AG10803 (cell line): Measurements from ENCODE around the gene BTBD9.

Source experiments
- DNase-seq: peaks from one replicate; pipeline ENCODE4 v3.0.0; 2010; ENCODE audit warnings: low read depth
- H3K4me3 ChIP-seq: 2 replicates; pipeline ENCODE4 v1.5.1; 2011; ENCODE audit warnings: mild to moderate bottlenecking, low read length, control low read depth
- CTCF ChIP-seq: conservative IDR thresholded peaks from 2 replicates; pipeline ENCODE4 v1.5.1; 2011; ENCODE audit warnings: mild to moderate bottlenecking, low read length, control low read depth, inconsistent platforms

BTBD9 gene

DNA sequence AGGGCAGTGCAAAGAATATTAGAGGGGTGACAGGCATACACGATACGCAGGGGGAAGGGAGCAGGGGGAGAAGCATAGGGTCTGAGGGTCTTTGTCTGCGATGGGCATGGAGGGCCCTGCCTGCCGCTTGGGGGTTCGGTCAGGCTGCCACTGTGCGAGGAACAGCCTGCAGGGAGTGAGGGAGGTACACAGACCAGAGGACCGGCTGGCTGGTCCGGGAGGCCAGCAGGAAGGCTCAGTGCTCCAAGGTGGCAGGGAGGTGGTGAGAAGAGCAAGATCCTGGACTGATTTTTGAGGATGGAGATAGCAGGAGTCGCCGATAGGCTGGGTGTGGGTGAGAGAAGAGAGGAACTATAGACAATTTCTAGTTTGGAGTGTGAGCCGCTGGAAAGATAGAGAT, 481.8 kb downstream of the BTBD9 start:
- DNase-seq, result no peak
- TF ChIP-seq CTCF, result no peak
- H3K4me3 ChIP-seq, result no peak overlapping the region

DNA sequence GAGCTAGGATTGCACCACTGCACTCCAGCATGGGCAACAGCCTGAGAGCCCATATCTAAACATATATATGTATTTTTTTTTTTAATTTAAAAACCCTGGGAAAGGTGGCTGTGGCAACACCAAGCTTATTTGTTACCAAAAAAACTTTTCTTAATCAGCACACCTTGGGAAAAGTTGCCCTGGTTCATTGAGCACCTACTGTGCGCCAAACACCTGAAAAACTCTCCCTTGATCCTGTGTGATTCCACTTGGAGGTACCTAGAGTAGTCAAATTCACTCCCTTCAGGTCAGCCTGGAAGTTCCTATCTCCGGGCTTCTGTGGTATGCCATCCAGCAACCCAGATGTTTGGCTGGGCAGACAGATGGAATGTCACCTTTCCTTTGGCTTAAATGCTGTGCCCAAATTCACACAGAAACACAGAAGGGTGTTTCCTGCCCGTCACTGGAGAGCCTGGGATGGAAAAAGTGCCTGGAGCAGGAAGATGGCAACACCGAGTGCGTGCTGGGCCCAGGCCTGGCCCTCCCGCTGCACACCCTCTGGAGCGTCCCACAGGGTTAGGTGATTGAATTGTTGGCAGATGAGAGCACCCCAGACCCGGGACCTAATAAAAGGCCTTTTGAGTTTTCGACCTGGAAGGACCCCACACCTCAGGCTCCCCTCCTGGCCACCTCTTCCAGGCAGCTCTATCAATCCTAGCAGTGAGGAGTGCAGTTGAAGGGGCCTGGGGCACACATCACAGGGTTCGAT, 482.7 kb downstream of the BTBD9 start:
- H3K4me3 ChIP-seq, result no peak overlapping the region
- TF ChIP-seq CTCF, result no peak
- no peak for DNase-seq

DNA sequence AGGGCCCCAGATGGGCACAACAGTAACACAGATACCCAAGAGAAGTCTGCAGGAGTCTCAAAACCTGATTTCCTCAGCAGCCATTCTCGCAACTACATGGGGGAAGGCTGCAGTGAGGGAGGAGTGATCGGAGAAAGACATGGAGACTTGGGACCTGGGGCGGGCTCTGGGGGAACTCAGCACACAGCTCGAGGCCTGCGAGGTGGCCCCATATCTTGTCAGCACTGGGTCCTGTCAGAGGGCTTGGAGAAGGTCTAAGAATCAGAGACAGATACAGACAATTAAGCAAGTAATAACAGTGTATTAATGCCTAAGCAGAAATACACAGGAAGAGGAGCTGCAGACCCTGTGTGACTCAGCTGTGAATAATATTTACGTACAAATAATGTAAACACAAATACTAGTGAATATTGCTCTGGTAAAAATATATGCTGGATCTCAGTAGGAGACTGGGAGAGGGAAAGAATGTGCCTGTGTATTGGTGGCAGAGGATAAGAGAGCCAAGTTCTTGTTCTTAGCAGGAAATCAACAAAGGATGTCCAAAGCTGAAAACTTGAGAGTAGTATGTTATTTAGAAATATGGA, 484.0 kb downstream of the BTBD9 start:
- TF ChIP-seq CTCF, result no peak
- H3K4me3 ChIP-seq, result no peak overlapping the region
- no peak for DNase-seq

DNA sequence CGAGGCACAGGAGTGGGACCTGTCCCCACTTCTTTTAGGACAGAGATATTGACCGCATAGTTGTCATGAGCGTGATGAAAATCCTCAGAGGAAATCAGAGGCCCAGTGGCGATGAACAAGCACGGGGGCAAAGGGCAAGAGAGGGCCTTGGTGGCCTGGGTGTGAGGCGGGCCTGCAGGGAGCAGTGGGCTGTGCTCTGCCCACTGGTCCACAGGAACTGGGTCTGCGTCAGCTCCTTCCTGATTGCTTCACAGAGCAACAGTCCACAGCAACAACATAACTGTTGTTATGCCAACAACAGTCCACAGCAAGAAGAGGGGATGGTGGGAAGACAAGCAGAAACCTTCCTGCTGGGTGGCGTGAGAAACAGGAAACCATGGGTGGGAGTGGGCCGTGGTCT, 484.6 kb downstream of the BTBD9 start:
- no peak overlapping the region for H3K4me3 ChIP-seq
- no peak for TF ChIP-seq CTCF
- DNase-seq, result no peak

DNA sequence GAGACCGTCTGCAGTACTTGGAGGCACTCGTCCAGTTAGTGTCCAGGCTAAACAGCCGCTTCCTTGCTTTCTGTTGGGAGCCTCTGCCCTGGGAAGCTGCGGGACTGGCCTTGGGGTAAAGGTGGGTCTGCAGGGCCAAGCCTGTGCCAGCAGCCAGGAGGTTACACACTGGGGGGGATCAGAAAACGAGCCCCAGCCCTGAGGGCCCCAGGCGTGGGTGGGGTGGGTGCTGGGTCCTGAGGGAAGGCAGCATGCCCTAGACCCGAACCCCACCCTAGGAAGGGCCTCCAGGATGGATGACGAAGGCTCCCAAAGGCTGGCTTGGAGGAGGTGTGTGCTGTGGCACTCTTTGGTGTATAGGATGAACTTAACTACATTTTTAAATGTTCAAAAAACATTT, 485.0 kb downstream of the BTBD9 start:
- H3K4me3 ChIP-seq, result no peak overlapping the region
- TF ChIP-seq CTCF, result no peak
- no peak for DNase-seq

DNA sequence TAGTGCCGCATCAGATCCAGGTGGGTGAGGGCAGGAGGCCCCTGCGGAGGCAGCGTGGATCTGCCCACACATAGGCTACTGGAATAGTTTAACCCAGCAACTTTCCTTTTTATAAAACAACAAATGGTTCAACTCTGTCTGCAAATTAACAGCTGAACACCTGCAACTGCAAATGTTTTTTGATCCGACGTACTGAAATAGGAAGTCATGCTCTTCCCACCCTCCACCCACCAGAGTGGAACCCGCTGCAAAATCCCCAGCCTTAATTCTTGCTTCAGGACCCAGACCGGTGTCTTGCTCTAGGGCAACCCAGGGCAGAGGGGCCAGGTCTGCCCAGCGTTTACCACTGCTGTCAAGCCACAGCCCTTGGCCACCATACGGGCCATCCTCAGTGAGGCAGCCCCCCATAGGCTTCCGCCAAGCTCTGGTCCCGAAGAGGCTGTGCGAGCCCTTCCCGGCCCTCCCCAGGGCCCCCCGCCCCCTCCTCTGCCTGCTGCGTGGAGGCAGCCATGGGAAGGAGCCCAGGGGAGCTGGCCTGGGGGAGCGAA, 485.9 kb downstream of the BTBD9 start:
- no peak for TF ChIP-seq CTCF
- DNase-seq, result no peak
- no peak overlapping the region for H3K4me3 ChIP-seq
